ENCODE measurements around the gene CACNA1A. TPM values are rescaled to one million over a fixed set of nuclear protein-coding genes. Genes with fewer than 3 reads are reported as not detected.

Gene CACNA1A
- total RNA-seq, 1 experiment from 2014 or later: not detected

DNA sequence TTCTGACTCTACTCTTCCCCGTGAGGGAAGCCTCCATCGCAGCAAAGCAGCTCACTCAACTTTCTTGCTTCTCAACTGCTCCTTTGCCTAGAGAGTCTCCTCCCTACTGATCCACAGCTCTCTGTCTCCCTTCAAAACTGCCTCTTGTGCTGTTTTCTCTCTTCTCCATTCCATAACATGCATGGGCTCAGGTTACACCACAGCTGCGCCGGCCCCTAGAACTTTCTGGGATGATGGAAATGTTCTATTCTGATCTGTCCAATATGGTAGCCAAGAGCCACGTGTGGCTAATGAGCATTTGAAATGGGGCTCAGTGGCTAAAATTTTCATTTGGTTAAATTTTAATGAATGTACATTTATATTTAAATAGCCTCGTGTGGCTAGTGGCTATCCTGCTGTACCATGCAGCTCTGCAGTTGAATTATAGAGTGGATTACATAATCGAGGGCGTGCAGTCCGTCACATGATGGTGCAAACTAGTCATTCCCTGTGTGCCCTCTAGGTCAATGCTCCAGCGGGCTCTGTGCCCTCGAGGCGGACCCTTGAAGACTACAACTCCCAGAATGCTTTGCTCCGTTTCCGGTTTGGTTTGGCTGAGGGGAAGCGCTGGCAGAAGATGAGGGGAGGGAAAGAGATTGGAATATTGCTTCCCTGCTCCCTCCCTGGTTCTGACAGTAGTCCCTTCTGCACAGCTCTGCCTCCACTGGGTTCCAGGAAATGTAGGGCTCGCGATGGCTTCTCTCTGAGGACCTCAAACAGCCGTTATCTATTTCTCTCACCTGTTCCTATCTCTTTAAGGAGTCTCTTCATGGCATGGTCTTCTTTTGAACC lies 109.8 kb downstream of the CACNA1A start:
- BruUV-seq (replicated peaks): no TSS peak
- intact Hi-C loops (cut with micrococcal nuclease): no loop called here
- Mint-ChIP-seq H3K4me3 (ENCODE audit: unreplicated experiment) (no peak overlapping the region), H3K36me3 (ENCODE audit: insufficient read depth, unreplicated experiment) (peaks cover 2% of the 10 kb centered on the region), H3K4me1 (ENCODE audit: insufficient read depth, unreplicated experiment) (peaks cover 12% of the 10 kb centered on the region), H3K27me3 (ENCODE audit: insufficient read depth, unreplicated experiment) (peaks cover 21% of the 10 kb centered on the region), H3K9me3 (ENCODE audit: unreplicated experiment) (no peaks in the 10 kb centered on the region), H3K27ac (ENCODE audit: low read depth, unreplicated experiment) (no peak overlapping the region)
- ChIA-PET POLR2A (no interaction called here), CTCF (interaction anchor here (0.6 kb wide), 3 partner anchors 8 to 418 kb away, joined by 3 to 4 read pairs (median 3); no protein-coding TSS in a partner anchor)
- DNase-seq (ENCODE audit: unreplicated experiment): peak; percentile 84
- TF ChIP-seq, protein P1, sequence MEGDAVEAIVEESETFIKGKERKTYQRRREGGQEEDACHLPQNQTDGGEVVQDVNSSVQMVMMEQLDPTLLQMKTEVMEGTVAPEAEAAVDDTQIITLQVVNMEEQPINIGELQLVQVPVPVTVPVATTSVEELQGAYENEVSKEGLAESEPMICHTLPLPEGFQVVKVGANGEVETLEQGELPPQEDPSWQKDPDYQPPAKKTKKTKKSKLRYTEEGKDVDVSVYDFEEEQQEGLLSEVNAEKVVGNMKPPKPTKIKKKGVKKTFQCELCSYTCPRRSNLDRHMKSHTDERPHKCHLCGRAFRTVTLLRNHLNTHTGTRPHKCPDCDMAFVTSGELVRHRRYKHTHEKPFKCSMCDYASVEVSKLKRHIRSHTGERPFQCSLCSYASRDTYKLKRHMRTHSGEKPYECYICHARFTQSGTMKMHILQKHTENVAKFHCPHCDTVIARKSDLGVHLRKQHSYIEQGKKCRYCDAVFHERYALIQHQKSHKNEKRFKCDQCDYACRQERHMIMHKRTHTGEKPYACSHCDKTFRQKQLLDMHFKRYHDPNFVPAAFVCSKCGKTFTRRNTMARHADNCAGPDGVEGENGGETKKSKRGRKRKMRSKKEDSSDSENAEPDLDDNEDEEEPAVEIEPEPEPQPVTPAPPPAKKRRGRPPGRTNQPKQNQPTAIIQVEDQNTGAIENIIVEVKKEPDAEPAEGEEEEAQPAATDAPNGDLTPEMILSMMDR (IDR thresholded peaks at IDR 0.05; ENCODE audit: unreplicated experiment): no peak

DNA sequence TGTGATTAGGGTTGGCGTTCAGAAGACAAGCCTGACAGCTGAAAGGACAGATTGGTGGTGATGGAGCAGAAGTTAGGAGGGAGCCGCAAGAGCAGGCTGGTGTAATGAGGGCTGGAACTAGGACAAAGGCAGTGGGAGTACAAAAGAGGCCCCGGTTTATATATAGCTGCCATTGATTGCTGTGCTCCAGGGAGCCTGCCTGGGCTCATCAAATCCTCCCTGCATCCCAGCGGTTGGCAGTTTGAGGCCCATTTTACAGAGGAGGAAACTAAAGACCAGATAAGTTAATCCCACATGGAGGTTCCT lies 123.7 kb downstream of the CACNA1A start:
- POLR2A ChIA-PET: interaction anchor here (1.4 kb wide), 1 partner anchor 12 kb away, joined by 5 read pairs; no protein-coding TSS in a partner anchor

DNA sequence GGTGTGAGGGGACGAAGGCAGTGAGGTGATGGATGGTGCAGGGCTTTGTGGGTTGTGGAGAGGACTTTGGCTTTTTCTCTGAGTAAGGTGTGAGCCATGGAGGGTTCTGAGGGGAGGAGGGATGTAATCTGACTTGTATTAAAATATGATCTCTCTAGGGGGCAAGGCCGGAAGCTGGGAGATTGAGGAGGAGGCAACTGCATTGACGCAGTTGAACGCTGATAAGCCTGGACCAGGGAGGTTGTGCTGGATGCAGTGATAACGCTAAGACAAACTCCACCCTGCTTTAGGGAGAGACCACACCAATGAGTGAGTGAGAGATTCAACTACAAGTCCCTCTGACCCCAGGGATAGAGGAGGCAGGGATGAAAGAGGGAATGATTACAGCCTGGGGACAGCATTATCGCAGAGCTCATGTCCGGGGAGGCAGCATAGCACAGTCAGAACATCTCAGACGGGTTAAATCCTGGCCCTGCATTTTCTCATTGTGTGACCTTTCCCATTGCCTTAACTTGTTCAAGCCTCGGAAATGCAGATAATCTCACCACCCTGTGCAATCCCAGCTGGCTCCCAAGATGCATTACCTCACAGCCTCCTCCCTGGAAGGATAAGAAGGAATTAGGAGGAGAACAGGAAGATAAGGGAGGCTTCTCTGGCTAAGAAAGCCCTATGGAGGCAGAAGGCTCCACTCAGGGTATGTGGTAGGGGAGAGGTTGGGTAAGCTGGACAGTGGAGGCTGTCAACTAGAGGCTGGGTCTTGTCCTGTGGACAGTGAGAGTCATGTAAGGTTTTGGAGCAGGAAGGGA lies 124.2 kb downstream of the CACNA1A start:
- Mint-ChIP-seq H3K27me3 (ENCODE audit: insufficient read depth, unreplicated experiment) (no peaks in the 10 kb centered on the region), H3K36me3 (ENCODE audit: insufficient read depth, unreplicated experiment) (no peaks in the 10 kb centered on the region), H3K27ac (ENCODE audit: low read depth, unreplicated experiment) (no peak overlapping the region), H3K9me3 (ENCODE audit: unreplicated experiment) (peaks cover 6% of the 10 kb centered on the region), H3K4me3 (ENCODE audit: unreplicated experiment) (no peak overlapping the region), H3K4me1 (ENCODE audit: insufficient read depth, unreplicated experiment) (no peaks in the 10 kb centered on the region)
- ChIA-PET CTCF (interaction anchor here (1.3 kb wide), 1 partner anchor 104 kb away, joined by 5 read pairs; no protein-coding TSS in a partner anchor), POLR2A (no interaction called here)
- TF ChIP-seq, protein P1 (IDR thresholded peaks at IDR 0.05; ENCODE audit: unreplicated experiment): no peak
- no TSS peak for BruUV-seq (replicated peaks)
- DNase-seq (ENCODE audit: unreplicated experiment): no peak
- intact Hi-C loops (cut with micrococcal nuclease): no loop called here

More for the DNA sequence above, 123.7 kb downstream of the CACNA1A start:
- Mint-ChIP-seq H3K4me3 (ENCODE audit: unreplicated experiment) (no peak overlapping the region), H3K4me1 (ENCODE audit: insufficient read depth, unreplicated experiment) (no peaks in the 10 kb centered on the region), H3K27me3 (ENCODE audit: insufficient read depth, unreplicated experiment) (no peaks in the 10 kb centered on the region), H3K27ac (ENCODE audit: low read depth, unreplicated experiment) (no peak overlapping the region), H3K36me3 (ENCODE audit: insufficient read depth, unreplicated experiment) (no peaks in the 10 kb centered on the region), H3K9me3 (ENCODE audit: unreplicated experiment) (peaks cover 6% of the 10 kb centered on the region)
- CTCF ChIA-PET: no interaction called here
- no peak for DNase-seq (ENCODE audit: unreplicated experiment)
- BruUV-seq (replicated peaks): no TSS peak
- intact Hi-C loops (cut with micrococcal nuclease): no loop called here
- TF ChIP-seq, protein P1 (IDR thresholded peaks at IDR 0.05; ENCODE audit: unreplicated experiment): no peak

DNA sequence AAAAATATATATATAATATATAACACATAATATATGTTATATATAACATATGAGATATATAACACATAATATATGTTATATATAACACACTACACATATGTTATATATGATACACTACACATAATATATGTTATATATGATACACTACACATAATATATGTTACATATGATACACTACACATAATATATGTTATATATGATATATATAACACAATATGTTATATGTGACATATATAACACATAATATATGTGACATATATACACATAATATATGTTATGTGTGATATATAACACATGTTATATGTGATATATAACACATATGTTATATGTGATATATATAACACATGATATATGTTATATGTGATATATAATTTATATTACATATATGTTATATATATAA lies 129.7 kb downstream of the CACNA1A start:
- CTCF ChIA-PET: no interaction called here
- no peaks in the 10 kb centered on the region for H3K4me1 Mint-ChIP-seq (ENCODE audit: insufficient read depth, unreplicated experiment)
- TF ChIP-seq, protein P1 (IDR thresholded peaks at IDR 0.05; ENCODE audit: unreplicated experiment): no peak
- no peak for DNase-seq (ENCODE audit: unreplicated experiment)
- H3K36me3 Mint-ChIP-seq (ENCODE audit: insufficient read depth, unreplicated experiment): no peaks in the 10 kb centered on the region
- H3K4me3 Mint-ChIP-seq (ENCODE audit: unreplicated experiment): no peak overlapping the region
- no peaks in the 10 kb centered on the region for H3K27me3 Mint-ChIP-seq (ENCODE audit: insufficient read depth, unreplicated experiment)
- BruUV-seq (replicated peaks): no TSS peak
- POLR2A ChIA-PET: no interaction called here
- no peak overlapping the region for H3K27ac Mint-ChIP-seq (ENCODE audit: low read depth, unreplicated experiment)
- intact Hi-C loops (cut with micrococcal nuclease): no loop called here
- peaks cover 6% of the 10 kb centered on the region for H3K9me3 Mint-ChIP-seq (ENCODE audit: unreplicated experiment)

Data from MCF 10A (cell line).